Activated T-helper 1 cell treated with anti-CD3 and anti-CD28 coated beads, Interleukin-12 subunit alpha, Interleukin-12 subunit beta, Interleukin-2, Interleukin-4 antibody, amounts not matched to agents 30 ng/mL and 10 ng/mL and 1 ng/mL, durations not matched to agents 14 hours and 24 hours and 36 hours (primary cell): ENCODE results near the gene MADD. TPM values are rescaled to one million over a fixed set of nuclear protein-coding genes. Genes with fewer than 3 reads are reported as not detected.
A peak's percentile ranks its signal among the peaks of the same experiment; 100 is the strongest.

Experiments
- DNase-seq: peaks from one replicate; pipeline ENCODE4 v3.0.0; 2021; ENCODE audit warnings: low spot score
- H3K27ac Mint-ChIP-seq: one replicate; pipeline ENCODE4 v1.8.0; 2021; ENCODE audit warnings: mild to moderate bottlenecking, mixed read lengths
- H3K27me3 Mint-ChIP-seq: one replicate; pipeline ENCODE4 v1.8.0; 2022; ENCODE audit warnings: mild to moderate bottlenecking, moderate library complexity, mixed read lengths; ENCODE audit not compliant: insufficient read depth
- H3K36me3 Mint-ChIP-seq: one replicate; pipeline ENCODE4 v1.8.0; 2021; ENCODE audit warnings: low read depth, mixed read lengths
- H3K4me1 Mint-ChIP-seq: one replicate; pipeline ENCODE4 v1.8.0; 2021; ENCODE audit warnings: low read depth, mixed read lengths
- H3K4me3 Mint-ChIP-seq: one replicate; pipeline ENCODE4 v1.8.0; 2021; ENCODE audit warnings: mild to moderate bottlenecking, moderate library complexity, mixed read lengths
- H3K9me3 Mint-ChIP-seq: one replicate; pipeline ENCODE4 v1.8.0; 2021; ENCODE audit warnings: mixed read lengths
- intact Hi-C: fragments of 100-400 bp; cut with micrococcal nuclease; formaldehyde crosslinking; loops from one replicate; pipeline ENCODE4 v1.15.1; 2024
- total RNA-seq: library from RNA; stranded (reverse); gene quantifications from 2 replicates; pipeline ENCODE4 v1.2.3, GENCODE V29; 2022

Gene MADD
- total RNA-seq, 1 donor from 2014 or later, result 75.9 TPM

DNA sequence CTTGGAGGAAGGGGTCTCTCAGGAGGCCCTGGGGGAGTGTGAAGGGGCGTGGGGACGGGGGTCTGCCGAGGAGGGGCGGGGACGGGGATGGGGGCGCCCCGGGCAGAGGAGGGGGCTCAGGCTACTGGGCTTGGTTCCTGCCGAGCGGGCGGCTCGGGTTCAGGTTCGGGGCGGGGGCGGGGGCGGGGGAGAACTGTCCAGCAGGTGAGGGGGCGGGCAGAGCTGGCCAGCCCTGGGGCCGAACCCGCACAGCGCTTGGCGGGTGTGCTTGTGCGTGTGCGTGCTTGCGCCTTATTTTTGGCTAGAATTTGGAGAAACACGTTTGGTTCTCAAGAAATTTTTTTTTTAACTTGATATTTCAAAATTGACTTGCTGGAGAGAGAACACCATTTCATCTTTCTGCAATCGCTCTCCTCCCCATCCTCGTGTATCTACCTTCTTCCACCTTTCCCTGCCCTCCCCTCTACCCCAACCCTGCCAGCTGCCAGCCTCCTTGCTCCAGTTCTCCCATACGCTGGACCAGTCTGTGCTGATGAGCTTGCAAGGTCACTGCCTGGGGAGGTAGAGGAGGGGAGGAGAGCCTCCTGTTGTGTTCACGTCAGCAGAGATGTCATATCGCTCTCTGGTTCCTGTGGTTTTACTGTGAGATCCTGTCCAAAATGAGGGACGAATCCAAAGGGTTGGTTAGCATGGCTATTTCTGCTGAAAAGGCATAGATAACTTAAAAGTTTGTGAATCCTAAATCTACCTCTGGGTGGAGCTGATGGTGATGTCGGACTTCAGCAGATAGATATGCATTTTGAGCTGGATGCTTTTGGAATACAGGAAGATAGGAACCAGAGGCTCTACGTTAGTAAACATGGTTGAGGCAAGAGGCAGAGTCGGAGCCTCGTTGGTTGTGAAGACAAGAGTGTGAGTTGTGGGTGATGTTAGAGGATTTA lies 668 bp downstream of the MADD start:
- Mint-ChIP-seq H3K36me3 (peaks cover 10% of the 10 kb centered on the region), H3K27me3 (no peaks in the 10 kb centered on the region), H3K4me3 (peak overlapping the region; percentile 87), H3K9me3 (no peaks in the 10 kb centered on the region), H3K27ac (peak overlapping the region; percentile 89), H3K4me1 (peaks cover 43% of the 10 kb centered on the region)
- intact Hi-C loops, result loop anchor here (1.0 to 5.0 kb wide), 3 partner anchors 32 to 568 kb away; partner anchors contain the start of genes ARHGAP1, MTCH2 and ZNF408
- peak; percentile 19 for DNase-seq

DNA sequence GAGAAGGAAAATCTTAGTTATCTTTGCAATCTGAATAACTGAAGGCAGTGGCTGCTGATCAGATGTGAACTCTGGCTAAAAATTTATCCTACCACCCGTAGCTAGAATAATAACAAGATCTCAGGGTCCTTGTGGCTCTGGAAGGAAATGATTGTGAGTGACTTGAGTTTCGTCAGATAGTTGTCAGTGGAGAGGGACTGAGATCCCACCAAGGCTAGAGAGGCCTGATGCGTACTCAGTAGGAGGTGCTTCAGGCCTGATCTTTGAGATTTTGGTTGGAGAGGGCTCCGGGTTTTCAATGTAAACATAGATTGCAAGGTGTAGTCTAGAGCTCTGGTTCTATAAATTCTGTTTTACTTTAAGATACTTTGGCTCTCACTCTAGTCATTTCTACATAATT lies 1.4 kb downstream of the MADD start:
- intact Hi-C loops, result loop anchor here (1.0 to 5.0 kb wide), 3 partner anchors 31 to 569 kb away; partner anchors contain the start of genes ARHGAP1, MTCH2 and ZNF408
- peaks cover 17% of the 10 kb centered on the region for H3K36me3 Mint-ChIP-seq

DNA sequence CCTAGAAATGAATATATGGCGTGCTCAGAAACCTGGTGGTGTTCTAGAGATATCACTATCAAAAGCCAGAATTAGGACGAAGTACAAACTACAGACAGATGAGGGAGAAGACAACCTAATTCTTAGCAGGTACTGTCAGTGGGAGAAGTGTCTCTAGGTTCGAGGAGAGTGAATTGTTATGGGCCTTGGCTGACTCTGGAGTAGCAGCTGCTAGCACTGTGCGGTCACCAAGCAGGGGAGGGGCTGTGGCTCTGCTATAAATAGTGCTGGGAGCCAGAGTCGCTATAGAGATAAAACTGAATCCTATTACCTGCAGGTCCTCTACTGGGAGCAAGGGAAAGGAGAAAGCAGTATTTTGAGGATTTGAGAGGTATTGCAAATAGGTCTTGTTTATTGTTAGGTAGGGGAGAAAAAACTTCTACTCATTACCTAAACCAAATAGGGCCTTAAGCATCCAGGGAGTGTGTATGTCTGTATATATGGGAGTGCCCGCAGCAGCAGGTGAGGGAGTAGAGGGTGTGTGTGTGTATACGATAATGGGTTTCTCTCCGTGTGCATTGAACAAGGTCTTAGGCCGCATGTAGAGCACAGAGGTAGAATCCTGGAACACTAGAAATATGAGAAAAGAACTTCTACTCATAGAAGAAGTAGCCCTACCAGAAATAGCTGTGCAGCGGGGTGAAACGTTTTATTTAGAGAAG lies 2.2 kb downstream of the MADD start:
- H3K9me3 Mint-ChIP-seq, result no peaks in the 10 kb centered on the region
- no peaks in the 10 kb centered on the region for H3K27me3 Mint-ChIP-seq
- no peak for DNase-seq
- H3K27ac Mint-ChIP-seq, result no peak overlapping the region
- H3K4me1 Mint-ChIP-seq, result peaks cover 43% of the 10 kb centered on the region
- H3K36me3 Mint-ChIP-seq, result peaks cover 24% of the 10 kb centered on the region
- intact Hi-C loops, result loop anchor here (1.0 to 5.0 kb wide), 3 partner anchors 31 to 570 kb away; partner anchors contain the start of genes ARHGAP1, MTCH2 and ZNF408
- H3K4me3 Mint-ChIP-seq, result peak overlapping the region; percentile 87

More for the DNA sequence above, 1.4 kb downstream of the MADD start:
- Mint-ChIP-seq H3K4me3 (peak overlapping the region; percentile 87), H3K4me1 (peaks cover 43% of the 10 kb centered on the region), H3K27ac (peak overlapping the region; percentile 89), H3K9me3 (no peaks in the 10 kb centered on the region), H3K27me3 (no peaks in the 10 kb centered on the region)
- no peak for DNase-seq

GRCh38 chr11:47272706-47273105 lies 2.8 kb downstream of the MADD start:
- Mint-ChIP-seq H3K36me3 (peaks cover 24% of the 10 kb centered on the region), H3K27me3 (no peaks in the 10 kb centered on the region), H3K4me3 (no peak overlapping the region), H3K4me1 (peaks cover 42% of the 10 kb centered on the region), H3K27ac (peak overlapping the region; percentile 54), H3K9me3 (no peaks in the 10 kb centered on the region)
- no peak for DNase-seq
- intact Hi-C loops, result loop anchor here (5.0 kb wide), 1 partner anchor 570 kb away; the partner anchor contains the start of genes ARHGAP1 and ZNF408

GRCh38 chr11:47274495-47275235 lies 4.7 kb downstream of the MADD start:
- intact Hi-C loops, result loop anchor here (5.0 kb wide), 1 partner anchor 572 kb away; the partner anchor contains the start of genes ARHGAP1 and ZNF408

GRCh38 chr11:47276923-47277322 lies 7.0 kb downstream of the MADD start:
- H3K4me3 Mint-ChIP-seq, result no peak overlapping the region
- no peak for DNase-seq
- no peaks in the 10 kb centered on the region for H3K9me3 Mint-ChIP-seq
- intact Hi-C loops, result no loop called here
- peaks cover 39% of the 10 kb centered on the region for H3K36me3 Mint-ChIP-seq
- no peaks in the 10 kb centered on the region for H3K27me3 Mint-ChIP-seq
- H3K27ac Mint-ChIP-seq, result no peak overlapping the region
- peaks cover 12% of the 10 kb centered on the region for H3K4me1 Mint-ChIP-seq

More at GRCh38 chr11:47274495-47275235, 4.7 kb downstream of the MADD start:
- no peak overlapping the region for H3K4me3 Mint-ChIP-seq
- H3K27me3 Mint-ChIP-seq, result no peaks in the 10 kb centered on the region
- DNase-seq, result no peak
- H3K9me3 Mint-ChIP-seq, result no peaks in the 10 kb centered on the region
- H3K27ac Mint-ChIP-seq, result no peak overlapping the region
- H3K36me3 Mint-ChIP-seq, result peaks cover 33% of the 10 kb centered on the region
- H3K4me1 Mint-ChIP-seq, result peaks cover 26% of the 10 kb centered on the region

GRCh38 chr11:47278058-47278457 lies 8.1 kb downstream of the MADD start:
- H3K4me1 Mint-ChIP-seq, result peaks cover under 1% of the 10 kb centered on the region
- peaks cover 47% of the 10 kb centered on the region for H3K36me3 Mint-ChIP-seq
- no peaks in the 10 kb centered on the region for H3K27me3 Mint-ChIP-seq
- no peak overlapping the region for H3K4me3 Mint-ChIP-seq
- no peaks in the 10 kb centered on the region for H3K9me3 Mint-ChIP-seq
- DNase-seq, result no peak
- H3K27ac Mint-ChIP-seq, result no peak overlapping the region
- intact Hi-C loops, result no loop called here

GRCh38 chr11:47278769-47279168 lies 8.8 kb downstream of the MADD start:
- H3K27me3 Mint-ChIP-seq, result no peaks in the 10 kb centered on the region
- H3K9me3 Mint-ChIP-seq, result no peaks in the 10 kb centered on the region
- intact Hi-C loops, result no loop called here
- no peak overlapping the region for H3K27ac Mint-ChIP-seq
- no peak overlapping the region for H3K4me3 Mint-ChIP-seq
- no peak for DNase-seq
- no peaks in the 10 kb centered on the region for H3K4me1 Mint-ChIP-seq
- peaks cover 47% of the 10 kb centered on the region for H3K36me3 Mint-ChIP-seq

DNA sequence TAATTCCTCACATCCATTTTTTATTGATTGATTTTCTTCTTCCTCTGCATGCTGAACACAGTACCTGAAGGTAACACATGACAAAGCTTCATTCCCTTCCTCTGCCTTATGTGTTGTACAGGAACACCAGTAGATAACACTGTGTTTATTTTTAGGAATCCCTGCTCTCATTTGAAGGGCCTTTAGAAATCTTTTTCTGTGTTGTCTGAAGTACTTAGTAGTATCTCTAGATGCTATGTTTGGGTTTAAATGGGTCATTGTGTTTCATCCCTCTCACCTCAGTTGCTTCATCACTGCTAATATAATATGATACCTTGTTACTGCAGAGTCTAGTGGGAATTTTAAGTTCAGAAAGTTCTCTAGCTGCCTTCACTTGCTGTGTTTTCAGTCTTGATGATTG lies 10.2 kb downstream of the MADD start:
- no peaks in the 10 kb centered on the region for H3K4me1 Mint-ChIP-seq
- H3K9me3 Mint-ChIP-seq, result no peaks in the 10 kb centered on the region
- peaks cover 52% of the 10 kb centered on the region for H3K36me3 Mint-ChIP-seq
- DNase-seq, result no peak
- intact Hi-C loops, result no loop called here
- no peak overlapping the region for H3K4me3 Mint-ChIP-seq
- H3K27me3 Mint-ChIP-seq, result no peaks in the 10 kb centered on the region
- no peak overlapping the region for H3K27ac Mint-ChIP-seq

GRCh38 chr11:47280860-47281259 lies 10.9 kb downstream of the MADD start:
- intact Hi-C loops, result no loop called here
- DNase-seq, result no peak
- H3K4me1 Mint-ChIP-seq, result no peaks in the 10 kb centered on the region
- H3K36me3 Mint-ChIP-seq, result peaks cover 55% of the 10 kb centered on the region
- no peak overlapping the region for H3K4me3 Mint-ChIP-seq
- no peaks in the 10 kb centered on the region for H3K27me3 Mint-ChIP-seq
- H3K9me3 Mint-ChIP-seq, result no peaks in the 10 kb centered on the region
- no peak overlapping the region for H3K27ac Mint-ChIP-seq

DNA sequence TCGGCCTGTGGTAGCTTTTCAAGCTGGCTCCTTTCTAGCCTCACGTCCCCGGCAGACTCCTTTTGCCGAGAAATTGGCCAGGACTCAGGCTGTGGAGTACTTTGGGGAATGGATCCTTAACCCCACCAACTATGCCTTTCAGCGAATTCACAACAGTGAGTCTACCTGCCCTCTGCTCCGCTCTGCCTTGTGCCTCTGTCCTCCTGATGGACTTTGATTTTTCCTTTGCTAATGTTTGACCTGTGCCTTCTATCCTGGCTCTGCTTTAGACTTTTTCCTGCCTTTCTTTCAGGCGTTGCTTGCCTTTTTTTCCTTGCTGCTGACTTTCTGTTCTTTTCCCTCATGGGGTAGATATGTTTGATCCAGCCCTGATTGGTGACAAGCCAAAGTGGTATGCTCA lies 12.5 kb downstream of the MADD start:
- Mint-ChIP-seq H3K27ac (no peak overlapping the region), H3K36me3 (peaks cover 52% of the 10 kb centered on the region), H3K27me3 (no peaks in the 10 kb centered on the region), H3K4me3 (no peak overlapping the region), H3K9me3 (no peaks in the 10 kb centered on the region), H3K4me1 (no peaks in the 10 kb centered on the region)
- no peak for DNase-seq
- intact Hi-C loops, result no loop called here

GRCh38 chr11:47284151-47284550 lies 14.2 kb downstream of the MADD start:
- no peak for DNase-seq
- H3K4me1 Mint-ChIP-seq, result no peaks in the 10 kb centered on the region
- no peak overlapping the region for H3K27ac Mint-ChIP-seq
- H3K36me3 Mint-ChIP-seq, result peaks cover 59% of the 10 kb centered on the region
- intact Hi-C loops, result no loop called here
- no peaks in the 10 kb centered on the region for H3K27me3 Mint-ChIP-seq
- H3K9me3 Mint-ChIP-seq, result no peaks in the 10 kb centered on the region
- H3K4me3 Mint-ChIP-seq, result no peak overlapping the region
